Measurements from ENCODE around the gene MACROD2.

GRCh38 chr20:13991311-13991710 is 4.0 kb upstream of the MACROD2 start:
- TF ChIP-seq, protein P1, sequence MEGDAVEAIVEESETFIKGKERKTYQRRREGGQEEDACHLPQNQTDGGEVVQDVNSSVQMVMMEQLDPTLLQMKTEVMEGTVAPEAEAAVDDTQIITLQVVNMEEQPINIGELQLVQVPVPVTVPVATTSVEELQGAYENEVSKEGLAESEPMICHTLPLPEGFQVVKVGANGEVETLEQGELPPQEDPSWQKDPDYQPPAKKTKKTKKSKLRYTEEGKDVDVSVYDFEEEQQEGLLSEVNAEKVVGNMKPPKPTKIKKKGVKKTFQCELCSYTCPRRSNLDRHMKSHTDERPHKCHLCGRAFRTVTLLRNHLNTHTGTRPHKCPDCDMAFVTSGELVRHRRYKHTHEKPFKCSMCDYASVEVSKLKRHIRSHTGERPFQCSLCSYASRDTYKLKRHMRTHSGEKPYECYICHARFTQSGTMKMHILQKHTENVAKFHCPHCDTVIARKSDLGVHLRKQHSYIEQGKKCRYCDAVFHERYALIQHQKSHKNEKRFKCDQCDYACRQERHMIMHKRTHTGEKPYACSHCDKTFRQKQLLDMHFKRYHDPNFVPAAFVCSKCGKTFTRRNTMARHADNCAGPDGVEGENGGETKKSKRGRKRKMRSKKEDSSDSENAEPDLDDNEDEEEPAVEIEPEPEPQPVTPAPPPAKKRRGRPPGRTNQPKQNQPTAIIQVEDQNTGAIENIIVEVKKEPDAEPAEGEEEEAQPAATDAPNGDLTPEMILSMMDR (IDR thresholded peaks at IDR 0.05): no peak
- TF ChIP-seq ZFX (IDR thresholded peaks at IDR 0.05; ENCODE audit: borderline replicate concordance): no peak
